Right renal cortex interstitium (tissue), 3 donors: ENCODE data around the gene PHF12. TPM values are rescaled to one million over a fixed set of nuclear protein-coding genes. Genes with fewer than 3 reads are reported as not detected.

Source experiments
- DNase-seq, 3 donors: peaks; one replicate each; pipeline ENCODE4 v3.0.0-alpha.2; 2013; ENCODE audit warnings: low read depth in 3 of 3, low spot score in 2 of 3
- polyA plus RNA-seq, 3 donors: library from polyadenylated mRNA; unstranded; fragments of 120-200 nt; gene quantifications; one replicate each; pipeline ENCODE4 v1.2.1, GENCODE V29; 2013; ENCODE audit not compliant: insufficient read length in 3 of 3

Gene PHF12
- polyA plus RNA-seq, 3 donors = 45.0 to 52.0 (median 46.4) TPM

DNA sequence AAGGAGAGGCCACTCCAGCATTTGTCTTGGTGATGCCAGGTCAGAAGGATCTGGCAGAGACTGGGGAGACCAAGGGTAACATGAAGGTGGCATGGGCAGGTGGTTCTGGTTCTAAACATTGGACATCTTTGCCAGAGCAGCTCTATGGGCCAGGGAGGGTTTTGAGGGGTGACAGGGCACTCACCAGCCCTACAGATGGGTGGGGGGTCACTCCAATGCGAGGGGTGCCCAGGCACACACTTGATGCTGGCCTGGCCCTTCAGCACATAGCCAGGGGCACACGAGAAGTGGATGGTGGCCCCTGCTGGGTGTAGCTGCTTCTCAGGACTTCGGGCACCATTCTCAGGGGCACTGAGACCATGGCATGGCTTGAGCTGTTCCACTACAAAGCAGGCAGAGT, 5.5 kb upstream of the PHF12 start:
- no peak for DNase-seq

DNA sequence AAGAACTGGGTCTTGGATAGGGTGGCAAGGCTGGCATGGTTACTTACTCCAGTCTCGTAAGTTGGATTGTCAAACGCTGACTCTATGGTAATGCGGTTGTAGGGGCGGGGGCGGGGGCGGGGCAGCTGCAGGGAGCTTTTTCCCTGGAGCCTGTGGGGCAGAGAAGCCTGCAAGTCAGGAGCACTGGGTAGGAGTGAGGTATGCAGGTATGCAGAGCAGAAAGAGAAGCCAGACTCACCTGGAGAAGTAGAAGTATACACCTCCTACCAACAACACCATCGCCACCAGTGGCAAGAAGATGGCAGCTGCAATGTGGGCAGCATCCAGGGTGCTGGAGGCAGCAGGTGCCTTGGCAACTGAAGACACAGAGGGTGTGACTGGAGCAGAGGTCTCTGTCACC, 4.8 kb upstream of the PHF12 start:
- DNase-seq = no peak

DNA sequence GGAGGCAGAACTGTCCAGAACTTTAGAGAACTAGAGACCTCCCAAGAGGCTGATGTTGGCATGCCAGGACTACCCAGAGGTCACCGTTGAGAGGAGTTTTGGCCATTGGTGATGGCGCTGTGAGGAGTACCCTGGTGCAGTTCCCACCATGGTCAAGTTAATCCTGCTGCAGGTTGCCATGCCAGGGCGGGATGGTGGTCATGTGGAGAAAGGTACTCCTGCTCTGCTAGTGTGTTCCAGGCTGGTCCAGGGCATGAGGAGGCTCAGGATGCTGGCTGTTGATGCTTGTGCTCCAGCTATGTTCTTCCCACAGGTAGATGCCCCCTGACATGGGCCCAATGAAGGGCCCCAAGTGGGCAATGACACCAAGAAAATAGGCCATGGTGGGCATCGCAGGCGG, 4.1 kb upstream of the PHF12 start:
- DNase-seq = no peak

DNA sequence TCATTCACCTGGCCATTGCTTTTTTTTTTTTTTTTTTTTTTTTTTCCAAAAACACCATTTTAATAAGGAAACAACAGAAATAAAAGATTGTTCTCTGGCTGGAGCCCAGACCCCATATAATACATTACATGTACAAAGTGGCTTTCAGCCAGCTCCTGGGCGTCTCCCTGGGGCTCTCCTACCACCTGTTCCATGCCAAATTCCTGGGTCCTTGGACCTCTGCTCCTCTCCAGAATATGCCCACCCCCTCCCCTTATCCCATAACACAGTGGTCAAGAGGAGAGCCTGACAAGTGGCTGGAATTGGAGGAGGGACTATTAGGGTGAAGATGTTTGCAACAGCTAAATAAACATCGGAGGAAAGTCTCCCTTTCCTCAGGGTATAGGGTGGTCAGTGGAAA, 3.6 kb upstream of the PHF12 start:
- DNase-seq = no peak

DNA sequence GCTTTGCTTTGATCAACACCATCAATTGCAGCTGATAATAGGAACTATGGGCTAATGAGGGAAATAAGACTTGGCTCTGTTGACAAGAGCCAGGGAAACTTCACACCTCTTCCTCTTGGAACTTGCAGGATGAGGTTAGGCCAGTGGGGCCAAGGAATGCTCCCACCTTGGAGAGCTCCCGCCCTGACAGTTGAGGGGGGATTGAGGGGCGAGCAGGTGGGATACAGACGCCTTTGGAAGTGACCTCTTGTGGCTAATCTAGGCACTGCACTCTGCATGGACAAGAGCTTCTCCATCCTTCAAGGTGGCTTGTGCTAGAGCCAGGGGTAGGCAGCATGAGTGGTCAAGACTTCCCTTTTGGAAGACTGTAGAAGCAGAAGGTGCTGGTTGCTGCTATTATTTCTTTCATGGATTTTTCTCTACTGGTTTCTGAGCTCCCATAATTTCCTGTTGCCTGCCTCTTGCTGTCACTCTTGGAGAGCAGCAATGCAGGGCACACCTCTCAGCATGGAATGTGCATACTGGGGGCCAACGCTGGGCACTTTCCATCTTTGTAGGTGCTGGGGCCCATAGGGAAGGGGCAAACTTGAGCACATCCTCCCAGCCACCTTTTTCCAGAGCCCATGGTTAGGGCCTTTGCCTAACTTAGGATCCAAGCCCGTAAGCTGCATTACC, 2.3 kb upstream of the PHF12 start:
- DNase-seq = no peak

DNA sequence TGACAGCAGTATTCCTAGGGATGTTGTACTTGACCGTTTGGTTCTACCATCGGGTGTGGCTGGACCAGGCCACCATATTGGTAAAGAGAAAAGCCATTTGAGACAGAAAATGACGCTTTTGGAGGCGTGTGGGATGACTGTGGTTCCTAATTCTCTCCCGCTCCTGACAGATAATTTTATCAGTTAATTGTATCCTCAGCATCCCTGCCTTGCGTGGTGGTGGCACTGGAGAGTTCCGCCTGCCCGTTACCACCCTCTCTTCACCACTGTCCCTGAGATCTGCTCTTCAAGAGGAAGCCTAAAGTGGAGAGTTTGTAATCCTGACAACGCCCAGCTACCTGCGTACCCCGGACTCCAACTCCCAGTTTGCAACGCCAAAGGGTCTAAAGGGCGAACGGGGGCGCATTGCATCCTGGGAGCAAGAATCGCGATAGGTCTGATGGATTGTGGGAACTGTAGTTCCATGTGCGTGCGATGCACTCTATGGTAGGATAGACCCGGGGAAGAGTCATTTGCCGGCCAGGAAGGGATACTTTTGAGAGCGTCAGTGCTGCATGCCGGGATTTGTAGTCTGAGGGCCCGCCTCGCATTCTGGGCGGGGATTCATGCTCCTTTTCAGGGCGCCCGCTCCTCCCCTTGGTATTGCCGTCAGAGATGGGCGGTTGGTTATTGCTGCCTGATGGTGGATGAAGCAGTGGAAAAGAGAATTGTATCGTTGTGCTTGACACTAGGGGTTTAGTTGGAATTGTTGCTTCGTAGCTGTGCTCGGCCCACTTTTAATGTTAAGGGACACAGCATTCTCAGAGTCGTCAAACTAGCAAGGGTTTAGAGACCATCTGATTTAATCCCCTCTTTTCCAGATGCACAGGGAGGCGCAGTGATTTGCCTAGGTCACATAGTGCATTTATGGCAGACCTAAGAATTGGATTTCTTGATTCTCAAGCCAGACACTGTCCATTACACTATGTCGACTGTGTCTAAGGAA, 965 bp upstream of the PHF12 start:
- DNase-seq = peak; percentile 97 to 98 (median 97)

DNA sequence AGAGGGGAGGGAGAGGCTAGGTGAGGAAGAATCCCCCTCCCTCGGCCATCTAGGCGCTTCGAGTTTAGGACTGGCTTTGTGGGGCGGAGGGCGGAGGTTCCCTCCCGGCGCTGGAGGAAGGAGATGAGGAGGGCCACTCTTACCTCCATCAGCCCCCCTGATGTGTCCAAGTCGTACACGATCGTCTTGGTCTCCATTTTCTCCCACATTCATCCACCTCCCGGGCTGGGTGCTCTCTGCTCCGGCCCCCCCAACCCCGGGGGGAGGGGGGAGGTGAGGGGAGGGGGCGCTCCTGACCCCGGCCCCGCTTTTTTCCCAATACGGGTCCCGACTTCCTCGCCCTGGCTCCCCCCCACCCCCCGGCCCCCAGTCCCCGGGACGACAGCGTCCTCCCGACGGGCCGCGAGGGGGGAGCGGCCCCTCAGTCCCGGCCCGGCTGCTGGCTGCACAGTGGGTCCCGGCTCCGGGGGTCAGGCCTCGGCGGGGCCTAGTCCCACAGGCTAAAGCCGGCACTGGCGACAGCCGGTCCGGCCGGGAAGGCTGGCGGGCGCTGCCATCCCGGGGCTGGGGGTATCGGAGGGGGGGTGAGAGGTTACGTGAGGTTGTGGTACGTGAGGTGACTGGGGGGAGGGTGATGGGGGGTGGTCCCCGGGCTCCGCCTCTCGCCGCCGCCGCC, 428 bp downstream of the PHF12 start:
- no peak for DNase-seq

DNA sequence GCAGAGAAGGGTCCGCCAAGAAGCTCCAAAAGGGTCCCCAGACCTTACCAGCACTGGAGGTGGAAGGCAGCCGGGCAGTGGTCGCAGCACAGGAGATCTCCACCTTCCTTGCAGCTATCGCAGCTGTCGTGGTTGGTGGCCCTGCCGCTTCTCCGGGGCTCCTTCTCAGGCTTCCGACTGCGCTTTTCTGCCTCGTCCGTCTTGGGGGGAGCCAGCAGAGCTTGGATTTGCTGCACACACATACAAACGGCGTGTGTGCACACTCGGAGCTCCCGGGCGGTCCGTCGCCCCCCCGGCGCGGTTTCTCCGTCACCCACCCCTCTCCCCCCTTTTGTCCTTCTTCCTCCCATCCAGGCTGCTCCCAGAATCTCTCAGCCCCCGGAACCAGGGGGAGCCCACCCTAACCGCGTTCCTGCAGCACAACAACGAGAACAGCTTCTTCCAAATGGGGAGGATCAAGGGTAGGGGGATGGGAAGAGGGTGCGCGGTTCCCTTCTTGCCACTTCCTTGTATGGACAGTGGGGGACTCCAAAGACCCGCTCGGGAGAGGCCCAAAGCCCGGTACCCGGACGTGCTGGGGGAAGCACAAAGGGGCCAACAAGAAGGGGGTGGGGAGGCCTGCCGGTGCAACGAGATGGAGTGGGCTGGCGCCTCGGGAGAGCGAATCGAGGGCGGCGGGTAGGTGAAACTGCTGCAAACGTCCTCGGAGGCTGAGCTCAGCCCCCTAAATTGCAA, 1.1 kb downstream of the PHF12 start:
- no peak for DNase-seq

DNA sequence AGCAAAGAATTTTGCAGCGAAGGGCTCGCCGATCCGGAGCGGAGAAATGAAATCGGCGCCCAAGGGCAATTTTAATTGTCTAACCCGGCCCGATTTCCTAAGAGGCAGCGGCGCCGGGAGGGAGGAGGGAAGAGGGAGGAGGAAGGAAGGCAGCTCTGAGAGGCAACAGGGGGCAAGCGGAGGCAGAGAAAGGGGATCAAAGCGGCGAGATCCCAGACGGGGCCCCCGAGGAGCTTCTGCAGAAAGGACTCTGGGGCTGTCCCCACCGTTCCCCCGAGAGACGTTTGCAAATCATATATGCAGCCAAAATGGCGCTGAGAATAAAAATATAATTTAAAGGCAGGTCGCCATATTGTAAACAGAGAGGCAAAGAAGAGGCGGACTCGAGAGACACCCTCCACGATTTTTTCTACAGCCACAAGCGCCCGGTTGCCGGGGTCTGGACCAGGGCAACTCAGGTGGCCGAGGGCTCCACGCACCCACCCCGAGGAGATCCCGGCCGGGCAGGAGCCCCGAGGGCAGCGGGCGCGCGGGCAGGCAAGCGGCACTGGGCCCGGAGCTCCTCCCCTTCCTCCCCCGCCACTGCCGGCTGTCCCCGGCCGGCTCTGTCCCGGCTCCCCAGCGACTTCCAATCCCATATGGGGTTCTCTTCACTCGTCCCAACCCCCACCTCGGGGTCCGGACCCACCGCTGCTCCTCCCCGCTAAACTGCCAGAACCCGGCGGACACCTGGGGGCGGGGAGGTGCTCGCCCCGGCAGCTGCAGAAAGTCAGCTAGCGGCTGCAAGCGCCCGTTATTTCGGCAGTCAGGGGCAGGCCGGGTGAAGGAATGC, 1.9 kb downstream of the PHF12 start:
- DNase-seq = no peak

DNA sequence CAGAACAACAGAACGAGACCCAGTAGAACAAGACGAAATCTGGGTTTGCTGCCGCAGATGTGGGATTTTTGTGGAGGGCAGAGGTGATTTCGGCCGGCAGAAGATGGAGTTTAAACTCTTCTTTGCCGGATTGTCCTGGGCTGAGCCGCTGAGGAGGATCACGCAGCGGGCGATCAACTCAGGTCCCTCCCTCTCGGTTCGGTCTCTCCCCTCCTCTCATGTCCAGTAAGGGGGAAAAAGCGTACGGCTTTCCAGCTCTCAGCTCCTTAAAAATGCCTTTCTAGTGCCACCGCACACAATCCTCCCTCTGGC, 2.5 kb downstream of the PHF12 start:
- no peak for DNase-seq

DNA sequence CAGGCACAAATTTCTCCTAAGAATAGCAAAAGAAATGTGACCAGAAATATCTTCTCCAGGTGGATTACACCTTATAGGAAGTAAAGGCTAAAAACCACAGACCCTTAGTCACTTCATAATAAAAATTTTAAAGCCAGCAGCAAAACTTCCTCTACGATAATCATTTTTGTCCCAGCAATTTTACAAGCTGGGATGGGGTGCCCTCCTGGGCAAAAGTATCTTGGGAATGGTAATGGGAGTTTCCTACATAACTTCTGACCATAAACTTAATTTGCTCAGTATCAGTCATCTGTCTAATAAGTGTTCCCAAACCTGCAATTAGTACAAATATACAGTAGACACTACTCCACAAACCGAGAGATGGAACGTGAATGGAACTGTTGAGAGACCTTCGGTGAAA, 3.0 kb downstream of the PHF12 start:
- no peak for DNase-seq

DNA sequence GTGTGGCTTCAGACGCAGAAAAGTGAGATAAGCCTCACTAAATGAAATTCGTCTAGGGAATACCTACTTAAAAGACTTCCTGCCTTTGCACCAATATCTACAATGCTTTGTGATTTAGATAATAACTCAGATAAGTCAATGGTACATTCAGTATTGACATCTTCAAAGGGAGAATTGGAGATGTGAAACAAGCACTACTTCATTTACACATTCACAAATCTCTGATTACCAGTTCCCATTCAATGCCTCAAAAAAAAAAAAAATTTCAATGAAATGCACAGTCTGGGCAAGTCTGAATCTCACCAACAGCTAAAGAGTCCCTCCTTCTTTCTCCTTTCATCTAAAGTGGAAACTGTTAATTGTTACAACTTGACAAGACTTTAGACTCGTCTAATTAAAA, 3.7 kb downstream of the PHF12 start:
- DNase-seq = no peak

DNA sequence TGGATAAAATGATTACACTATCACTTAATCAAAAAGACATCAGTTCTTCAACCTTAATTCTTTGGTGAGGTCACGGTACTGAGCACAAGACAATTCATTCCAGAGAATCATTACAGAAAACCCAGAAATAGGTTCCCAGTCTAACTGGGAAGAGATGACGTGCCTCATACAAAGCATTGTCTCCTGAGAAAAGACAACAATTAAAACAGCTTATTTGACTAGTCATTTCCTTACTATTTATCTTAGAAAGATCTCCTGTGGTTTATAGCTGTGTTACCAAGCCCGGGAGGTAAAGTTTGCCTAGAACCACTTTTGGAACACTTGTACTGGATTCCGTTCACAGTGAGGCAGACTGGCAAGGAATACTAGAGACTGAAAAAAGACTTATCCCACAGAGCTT, 5.1 kb downstream of the PHF12 start:
- DNase-seq = no peak

DNA sequence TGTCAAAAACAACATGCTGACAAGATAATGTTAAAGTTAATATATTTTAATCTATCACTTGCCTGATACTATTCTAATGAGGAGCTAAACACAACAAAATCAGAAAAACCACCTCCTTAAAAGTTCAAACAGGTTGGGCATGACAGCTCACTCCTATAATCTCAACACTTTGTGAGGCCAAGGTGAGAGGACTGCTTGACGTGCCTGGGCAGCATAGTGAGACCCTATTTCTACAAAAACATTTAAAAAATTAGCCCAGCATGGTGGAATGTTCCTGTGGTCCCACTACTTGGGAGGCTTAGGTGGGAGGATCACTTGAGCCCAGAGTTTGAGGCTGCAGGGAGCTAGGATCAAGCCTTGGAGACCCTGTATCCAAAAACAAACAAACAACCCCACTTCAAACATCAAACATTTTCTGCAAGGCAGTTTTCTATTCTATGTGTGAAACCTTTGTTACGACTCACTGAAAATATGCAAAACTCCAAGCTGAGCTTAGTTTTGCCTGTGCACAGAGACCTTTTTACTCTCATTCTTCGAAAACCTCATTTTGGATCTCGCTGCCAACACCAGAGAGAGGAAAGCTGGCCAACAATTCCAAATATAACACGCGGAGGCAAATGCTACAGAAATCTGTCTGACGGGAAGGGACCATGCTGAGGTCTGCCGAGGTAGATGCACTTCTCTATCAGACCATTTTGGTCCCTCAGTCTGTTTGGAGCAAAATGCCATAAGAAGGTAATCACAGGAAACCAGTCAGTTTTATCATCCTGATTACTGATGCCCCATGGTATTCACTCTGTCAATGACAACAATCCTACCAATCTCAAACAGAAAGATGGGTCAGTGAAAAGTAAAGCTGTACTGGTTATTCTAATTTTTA, 6.2 kb downstream of the PHF12 start:
- DNase-seq = no peak

DNA sequence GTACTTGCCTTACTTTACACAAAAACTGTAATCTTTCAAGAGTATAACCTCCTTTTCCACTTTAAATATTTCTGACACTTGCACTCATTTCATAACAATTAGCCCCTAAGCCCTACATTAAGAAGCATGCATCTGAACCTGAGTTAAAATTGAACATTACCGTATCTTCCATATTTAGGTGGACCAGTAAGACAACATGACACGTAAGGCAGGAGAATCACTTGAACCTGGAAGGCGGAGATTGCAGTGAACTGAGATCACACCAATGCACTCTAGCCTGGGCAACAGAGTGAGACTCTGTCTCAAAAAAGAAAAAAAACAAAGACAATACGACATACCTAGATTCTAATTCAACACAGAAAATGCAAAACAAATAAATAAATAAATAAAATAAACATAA, 7.0 kb downstream of the PHF12 start:
- DNase-seq = no peak

DNA sequence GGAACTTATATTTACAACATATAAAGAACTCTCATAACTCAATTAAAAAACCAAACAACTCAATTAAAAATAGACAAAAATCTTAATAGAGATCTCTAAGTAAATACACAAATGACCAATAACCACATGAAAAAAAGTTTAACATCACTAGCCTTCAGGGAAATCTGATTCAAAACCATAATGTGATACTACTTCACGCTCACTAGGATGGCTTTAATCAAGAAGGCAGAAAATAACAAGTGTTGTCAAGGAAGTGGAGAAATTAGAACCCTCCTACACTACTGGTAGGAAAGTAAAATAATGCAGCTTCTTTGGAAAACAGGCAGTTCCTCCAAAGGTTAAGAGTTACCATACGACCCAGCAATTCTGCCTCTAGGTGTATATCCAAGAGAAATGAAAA, 8.4 kb downstream of the PHF12 start:
- DNase-seq = no peak

DNA sequence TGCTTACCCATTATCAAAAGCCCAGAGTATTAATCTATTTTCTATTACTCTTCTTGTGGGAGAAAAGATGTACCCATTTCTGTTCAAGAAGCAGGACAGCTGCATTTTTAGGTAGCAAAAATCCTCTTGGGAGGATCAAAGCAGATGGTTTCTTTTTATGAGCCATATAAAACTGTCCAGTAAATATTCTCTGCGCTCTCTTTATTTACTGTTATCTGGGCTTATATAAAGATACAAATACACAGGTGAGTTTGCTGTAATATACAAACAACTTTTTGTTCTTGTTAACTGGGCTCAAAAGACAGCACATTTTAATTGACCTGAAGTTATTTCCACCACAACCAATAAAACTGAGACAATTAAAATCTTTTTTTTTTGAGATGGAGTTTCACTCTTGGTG, 10.1 kb downstream of the PHF12 start:
- no peak for DNase-seq

DNA sequence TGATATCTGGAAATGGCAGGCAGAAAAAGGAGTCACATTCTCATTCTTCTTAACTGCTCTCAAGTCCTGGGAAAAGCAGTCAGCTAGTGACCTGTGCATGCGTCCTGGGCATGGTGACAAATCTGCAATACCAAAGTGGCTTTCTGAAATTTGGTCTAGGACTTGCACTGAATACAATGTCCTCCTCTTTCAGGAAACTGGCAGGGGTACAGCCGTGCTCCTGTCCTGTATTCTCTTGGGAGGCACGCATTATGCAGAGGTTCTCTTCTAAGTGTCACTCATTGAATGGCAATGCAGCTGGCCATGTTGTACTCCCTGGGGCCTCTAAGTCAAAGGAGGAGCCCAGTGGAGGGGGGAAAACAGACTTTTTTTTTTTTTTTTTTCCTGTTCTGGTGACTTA, 10.6 kb downstream of the PHF12 start:
- no peak for DNase-seq

DNA sequence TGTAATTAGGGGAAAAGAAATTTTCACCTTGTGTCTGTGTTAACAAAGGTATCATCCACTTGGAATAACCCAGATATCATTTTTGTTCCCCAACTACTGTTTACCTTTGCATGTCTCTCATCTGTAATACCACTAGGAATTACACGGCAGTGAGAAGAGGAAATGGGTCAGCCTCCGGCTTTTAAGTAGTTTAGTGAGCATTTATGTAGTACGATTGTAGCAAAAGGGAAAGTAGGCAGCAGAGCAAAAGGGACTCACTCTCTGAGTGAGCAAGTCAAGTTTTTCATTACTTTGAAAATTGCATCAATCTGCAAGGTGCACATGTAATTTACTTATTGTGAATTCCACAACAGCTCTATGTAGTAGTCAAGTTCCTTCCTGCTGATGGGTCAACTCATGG, 11.2 kb downstream of the PHF12 start:
- DNase-seq = no peak
